G401 (cell line): ENCODE results near the gene ASXL1. TPM values are rescaled to one million over a fixed set of nuclear protein-coding genes. Genes with fewer than 3 reads are reported as not detected.
"Not testable (repeated sequence)": the region's sequence is repeated elsewhere in the genome, so short reads cannot be mapped to it uniquely, and the experiment has no call there.

Experiments used
- DNase-seq: peaks from one replicate; pipeline ENCODE4 v3.0.0-alpha.2; 2015; ENCODE audit warnings: low spot score
- in situ Hi-C: cut with HindIII; loops from 2 replicates; pipeline ENCODE4 v1.10.0; 2016; ENCODE audit warnings: low sequenced_read_pairs, mixed read lengths
- total RNA-seq: library from RNA; depleted of rRNA; stranded (reverse); fragments of >200 nt; shearing (Covaris generic); gene quantifications from 2 replicates; pipeline ENCODE4 v1.2.3, GENCODE V29; 2014

ASXL1 gene
- total RNA-seq, 1 experiment from 2014 or later: 31.0 TPM

DNA sequence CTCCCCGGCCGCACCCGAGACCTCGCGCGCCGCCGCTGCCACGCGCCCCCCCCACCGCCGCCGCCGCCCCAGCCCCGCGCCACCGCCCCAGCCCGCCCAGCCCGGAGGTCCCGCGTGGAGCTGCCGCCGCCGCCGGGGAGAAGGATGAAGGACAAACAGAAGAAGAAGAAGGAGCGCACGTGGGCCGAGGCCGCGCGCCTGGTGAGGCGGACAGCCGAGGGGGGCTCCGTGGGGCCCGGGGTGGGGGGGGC, 426 bp downstream of the ASXL1 start:
- no peak for DNase-seq
- in situ Hi-C loops: no loop called here

DNA sequence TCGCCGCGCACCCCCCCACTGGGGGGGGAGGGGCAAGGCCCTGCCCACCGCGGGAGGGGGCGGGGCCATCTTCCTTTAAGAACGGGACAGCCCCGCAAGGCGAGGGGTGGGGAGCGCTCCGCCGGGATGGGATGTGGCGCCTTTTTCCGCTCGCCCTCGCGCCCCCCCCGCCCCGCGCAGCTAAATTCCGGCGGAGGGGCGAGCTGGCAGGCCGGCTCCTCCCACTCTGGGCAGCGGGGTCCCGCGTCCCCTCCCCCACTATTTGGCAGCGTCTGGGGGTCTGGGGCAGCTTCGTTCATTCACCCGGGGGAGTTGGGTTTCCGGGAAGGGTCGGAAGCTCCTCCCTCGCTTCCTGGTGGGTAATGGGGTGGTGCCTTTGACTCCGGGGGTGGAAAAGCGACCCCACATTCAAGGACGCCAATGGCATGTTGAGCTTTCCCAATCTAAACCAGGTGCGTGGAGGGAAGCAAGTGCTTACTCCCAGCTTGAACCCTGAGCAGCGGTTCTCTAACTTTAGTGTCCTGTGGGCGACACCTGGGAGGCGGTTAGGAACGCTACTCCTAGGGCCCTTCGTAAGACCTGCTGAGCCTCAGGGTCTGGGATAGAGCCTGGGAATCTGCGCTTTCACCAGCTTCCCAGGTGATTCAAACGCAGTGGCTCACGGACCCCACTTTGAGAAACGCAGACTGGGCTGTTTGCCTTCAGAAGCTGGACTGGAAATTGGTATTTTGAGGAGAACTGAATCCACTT, 927 bp downstream of the ASXL1 start:
- in situ Hi-C loops: no loop called here
- peak; percentile 56 for DNase-seq

- in situ Hi-C loops: no loop called here
Observed at GRCh38 chr20:32359633-32360332, 1.7 kb downstream of the ASXL1 start.

GRCh38 chr20:32360333-32360634, 2.2 kb downstream of the ASXL1 start:
- no peak for DNase-seq
- in situ Hi-C loops: no loop called here

More at GRCh38 chr20:32359633-32360332, 1.7 kb downstream of the ASXL1 start:
- no peak for DNase-seq

- DNase-seq: no peak
- in situ Hi-C loops: no loop called here
Observed at GRCh38 chr20:32362901-32363364, 4.8 kb downstream of the ASXL1 start.

- no peak for DNase-seq
- in situ Hi-C loops: no loop called here
Observed at GRCh38 chr20:32363492-32363891, 5.4 kb downstream of the ASXL1 start.

- in situ Hi-C loops: no loop called here
- DNase-seq: peak; percentile 40
Observed at GRCh38 chr20:32364554-32365208, 6.5 kb downstream of the ASXL1 start.

- in situ Hi-C loops: no loop called here
- peak; percentile 72 for DNase-seq
Observed at GRCh38 chr20:32365564-32365963, 7.4 kb downstream of the ASXL1 start.

GRCh38 chr20:32366380-32366779, 8.2 kb downstream of the ASXL1 start:
- in situ Hi-C loops: no loop called here
- no peak for DNase-seq

GRCh38 chr20:32368323-32368722, 10.2 kb downstream of the ASXL1 start:
- DNase-seq: no peak
- in situ Hi-C loops: no loop called here

DNA sequence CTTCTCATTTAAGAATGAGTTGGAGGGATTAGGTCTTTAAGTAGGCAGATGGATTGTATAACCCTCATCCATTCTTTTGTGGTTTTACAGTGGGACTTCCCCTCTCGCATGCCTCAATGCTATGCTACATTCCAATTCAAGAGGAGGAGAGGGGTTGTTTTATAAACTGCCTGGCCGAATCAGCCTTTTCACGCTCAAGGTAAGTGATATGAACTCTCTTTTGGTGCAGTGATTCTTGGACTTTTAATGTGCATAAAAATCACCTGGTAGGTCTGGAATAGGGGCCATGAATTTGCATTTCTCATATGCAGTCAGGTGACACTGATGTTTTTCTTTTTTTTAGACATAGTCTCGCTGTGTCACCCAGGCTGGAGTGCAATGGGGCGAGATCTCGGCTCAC, 10.8 kb downstream of the ASXL1 start:
- in situ Hi-C loops: no loop called here
- DNase-seq: no peak

- DNase-seq: no peak
- in situ Hi-C loops: no loop called here
Observed at GRCh38 chr20:32370897-32371296, 12.8 kb downstream of the ASXL1 start.

DNA sequence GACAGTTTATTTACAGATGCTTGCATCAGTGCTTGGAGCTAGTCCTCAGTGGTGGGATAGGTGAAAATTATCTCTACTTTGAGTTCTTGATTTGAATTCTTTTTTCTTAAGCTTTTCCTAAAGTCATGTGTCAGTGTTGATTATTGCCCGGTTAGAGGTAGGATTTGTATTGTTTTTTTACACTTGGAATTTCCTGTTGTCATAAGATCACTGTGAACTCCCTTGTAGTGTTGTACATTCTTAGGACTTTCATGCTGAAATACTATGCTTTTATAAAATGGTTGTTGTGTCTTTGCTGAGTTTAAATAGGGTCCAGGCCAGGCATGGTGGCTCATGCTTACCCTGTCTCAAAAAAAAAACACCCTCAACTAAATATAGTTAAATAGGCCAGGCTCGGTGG, 20.3 kb downstream of the ASXL1 start:
- DNase-seq: no peak
- in situ Hi-C loops: no loop called here

DNA sequence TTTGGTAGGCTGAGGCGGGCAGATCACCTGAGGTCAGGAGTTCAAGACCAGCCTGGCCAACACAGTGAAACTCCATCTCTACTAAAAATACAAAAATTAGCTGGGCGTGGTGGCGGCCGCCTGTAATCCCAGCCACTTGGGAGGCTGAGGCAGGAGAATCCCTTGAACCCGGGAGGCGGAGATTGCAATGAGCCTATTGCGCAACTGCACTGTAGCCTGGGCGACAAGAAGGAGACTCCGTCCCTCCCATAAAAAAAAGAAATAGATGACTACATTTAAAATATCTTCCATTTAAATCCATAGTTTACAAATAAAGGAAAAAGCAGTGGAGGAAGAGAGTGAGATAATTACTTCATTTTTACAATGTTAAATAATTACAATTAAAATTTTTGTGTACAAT, 21.9 kb downstream of the ASXL1 start:
- not testable (repeated sequence) for DNase-seq
- in situ Hi-C loops: loop anchor here (10.0 kb wide), 1 partner anchor 55 kb away; no protein-coding TSS in a partner anchor

- in situ Hi-C loops: loop anchor here (10.0 kb wide), 1 partner anchor 54 kb away; no protein-coding TSS in a partner anchor
- no peak for DNase-seq
Observed at GRCh38 chr20:32380745-32381144, 22.6 kb downstream of the ASXL1 start.

DNA sequence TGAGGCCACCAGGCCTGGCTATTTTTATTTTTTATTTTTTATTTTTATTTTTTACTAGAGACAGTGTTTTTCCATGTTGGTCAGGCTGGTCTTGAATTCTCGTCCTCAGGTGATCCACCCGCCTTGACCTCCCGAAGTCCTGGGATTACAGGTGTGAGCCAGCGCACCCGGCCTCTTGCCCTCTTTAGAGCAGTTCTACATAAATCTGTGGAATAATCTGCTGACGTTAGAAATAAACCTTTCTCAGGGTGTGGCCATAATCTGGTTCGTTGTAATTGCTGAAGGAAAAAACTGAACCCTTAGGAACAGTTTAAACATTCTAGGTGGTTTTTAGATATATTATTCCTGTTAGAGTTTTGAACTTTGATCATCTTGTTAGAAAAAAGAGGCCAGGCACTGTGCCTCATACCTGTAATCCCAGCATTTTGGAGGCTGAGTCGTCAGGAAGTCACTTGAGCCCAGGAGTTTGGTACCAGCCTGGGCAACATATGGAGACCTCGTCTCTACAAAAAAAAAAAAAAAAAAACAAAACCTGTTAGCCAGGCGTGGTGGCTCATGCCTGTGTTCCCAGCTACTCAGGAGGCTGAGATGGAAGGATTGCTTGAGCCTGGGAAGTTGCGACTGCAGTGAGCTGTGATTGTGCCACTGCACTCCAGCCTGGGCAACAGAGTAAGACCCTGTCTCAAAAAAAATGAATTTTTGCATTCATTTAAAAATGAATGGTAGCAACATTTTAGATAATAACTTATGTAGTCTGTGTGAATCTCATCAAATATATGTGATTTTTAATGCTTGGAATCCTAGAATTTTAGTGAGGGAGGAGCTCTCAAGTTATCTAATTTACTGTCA, 24.2 kb downstream of the ASXL1 start:
- DNase-seq: peak; percentile 48
- in situ Hi-C loops: loop anchor here (10.0 kb wide), 1 partner anchor 52 kb away; no protein-coding TSS in a partner anchor

- in situ Hi-C loops: loop anchor here (10.0 kb wide), 1 partner anchor 51 kb away; no protein-coding TSS in a partner anchor
- DNase-seq: not testable (repeated sequence)
Observed at GRCh38 chr20:32383441-32383840, 25.3 kb downstream of the ASXL1 start.

DNA sequence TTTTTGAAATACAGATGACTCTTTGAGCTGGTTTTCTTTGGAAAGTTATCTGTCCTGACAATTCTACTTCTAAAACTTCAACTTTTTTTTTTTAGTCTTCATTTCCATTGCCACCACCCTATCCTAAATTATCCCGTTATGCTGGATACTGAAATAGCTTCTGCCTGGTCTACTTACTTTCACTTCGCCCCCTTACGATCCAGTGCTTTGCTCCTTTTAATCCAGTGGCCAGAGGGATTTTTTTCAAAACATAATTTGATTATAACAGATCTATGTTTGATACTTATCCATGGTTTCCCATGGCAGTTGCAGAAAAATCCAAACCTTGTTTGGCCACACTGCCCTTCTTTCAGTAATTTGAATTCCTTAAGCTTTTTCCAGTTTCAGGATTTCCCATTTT, 27.4 kb downstream of the ASXL1 start:
- no peak for DNase-seq
- in situ Hi-C loops: loop anchor here (10.0 kb wide), 1 partner anchor 49 kb away; no protein-coding TSS in a partner anchor

- in situ Hi-C loops: loop anchor here (10.0 kb wide), 1 partner anchor 49 kb away; no protein-coding TSS in a partner anchor
Observed at GRCh38 chr20:32386091-32386490, 28.0 kb downstream of the ASXL1 start.

More at GRCh38 chr20:32386091-32386490, 28.0 kb downstream of the ASXL1 start:
- no peak for DNase-seq
